ENCODE measurements around the gene MAPK4. TPM values are rescaled to one million over a fixed set of nuclear protein-coding genes. Genes with fewer than 3 reads are reported as not detected.

MAPK4 gene
- total and polyA plus RNA-seq, 9 donors, result 0.80 to 21.7 (median 3.4) TPM

GRCh38 chr18:50722311-50722710 is 162.4 kb downstream of the MAPK4 start:
- H3K36me3 ChIP-seq, result no peaks in the 10 kb centered on the region
- H3K27ac ChIP-seq, result no peak overlapping the region
- H3K4me3 ChIP-seq, result no peak overlapping the region
- H3K9me3 ChIP-seq, result no peaks in the 10 kb centered on the region
- no peaks in the 10 kb centered on the region for H3K27me3 ChIP-seq
- no peak for DNase-seq
- peaks cover 2% of the 10 kb centered on the region for H3K4me1 ChIP-seq (ENCODE audit: insufficient read depth)
- intact Hi-C loops (cut with DNase I), result no loop called here
- WGBS, 3 donors, result 89 to 92% (median 91%) methylated on average over 4 of the region's 4 CpGs
- TF ChIP-seq EP300 (IDR thresholded peaks at IDR 0.05) (no peak), POLR2A (IDR thresholded peaks at IDR 0.05) (no peak), CTCF (IDR thresholded peaks at IDR 0.05) (no peak)

DNA sequence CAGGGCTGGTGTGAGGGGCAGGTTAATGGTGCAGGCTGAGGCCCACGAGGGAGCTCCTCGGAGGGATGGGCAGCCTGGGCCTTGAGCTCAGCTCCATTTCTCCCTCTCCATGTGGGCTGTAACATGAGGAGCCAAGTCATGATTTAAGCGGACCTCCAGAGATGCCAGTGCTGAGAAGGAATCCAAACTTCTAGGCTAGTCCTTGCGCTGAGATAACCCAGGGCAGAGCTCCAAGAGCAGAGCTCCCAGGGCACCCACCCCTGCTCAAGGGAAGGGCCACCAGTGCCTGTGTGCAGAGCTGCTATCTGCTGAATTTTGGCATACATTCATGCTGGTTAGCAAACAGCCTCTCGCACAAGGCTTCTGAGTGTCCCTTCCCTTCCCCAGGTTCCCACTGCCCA is 164.9 kb downstream of the MAPK4 start:
- Histone ChIP-seq H3K36me3 (no peaks in the 10 kb centered on the region), H3K9me3 (no peaks in the 10 kb centered on the region), H3K4me1 (ENCODE audit: insufficient read depth) (peaks cover 2% of the 10 kb centered on the region), H3K27me3 (no peaks in the 10 kb centered on the region), H3K27ac (no peak overlapping the region), H3K4me3 (no peak overlapping the region)
- peak in 3 of 5 donors; percentile 47 to 55 (median 54) for DNase-seq
- WGBS, 3 donors, result 15 to 28% (median 18%) methylated on average over 5 of the region's 5 CpGs
- TF ChIP-seq POLR2A (IDR thresholded peaks at IDR 0.05) (no peak), EP300 (IDR thresholded peaks at IDR 0.05) (no peak), CTCF (IDR thresholded peaks at IDR 0.05) (no peak)
- intact Hi-C loops (cut with DNase I), result no loop called here

GRCh38 chr18:50726960-50727589 is 167.2 kb downstream of the MAPK4 start:
- Histone ChIP-seq H3K27ac (no peak overlapping the region), H3K27me3 (no peaks in the 10 kb centered on the region), H3K4me3 (no peak overlapping the region), H3K9me3 (no peaks in the 10 kb centered on the region), H3K36me3 (no peaks in the 10 kb centered on the region), H3K4me1 (ENCODE audit: insufficient read depth) (peaks cover 2% of the 10 kb centered on the region)
- WGBS, 3 donors, result 55 to 59% (median 59%) methylated on average over 10 of the region's 10 CpGs
- TF ChIP-seq CTCF (IDR thresholded peaks at IDR 0.05) (no peak), POLR2A (IDR thresholded peaks at IDR 0.05) (no peak), EP300 (IDR thresholded peaks at IDR 0.05) (no peak)
- DNase-seq, result no peak
- intact Hi-C loops (cut with DNase I), result no loop called here

- H3K27me3 ChIP-seq, result no peaks in the 10 kb centered on the region
- no peak overlapping the region for H3K27ac ChIP-seq
- no peak for DNase-seq
- WGBS, 3 donors, result 74 to 83% (median 78%) methylated on average over 10 of the region's 10 CpGs
- no peaks in the 10 kb centered on the region for H3K9me3 ChIP-seq
- peaks cover 2% of the 10 kb centered on the region for H3K4me1 ChIP-seq (ENCODE audit: insufficient read depth)
- intact Hi-C loops (cut with DNase I), result no loop called here
- no peaks in the 10 kb centered on the region for H3K36me3 ChIP-seq
- no peak overlapping the region for H3K4me3 ChIP-seq
- TF ChIP-seq CTCF (IDR thresholded peaks at IDR 0.05) (no peak), POLR2A (IDR thresholded peaks at IDR 0.05) (no peak), EP300 (IDR thresholded peaks at IDR 0.05) (no peak)
Observed at GRCh38 chr18:50727721-50728471, 168.0 kb downstream of the MAPK4 start.
